Neural progenitor cell (in vitro differentiated cells): Measurements from ENCODE around the gene CNTN2.

Experiments
- CTCF ChIP-seq: fragments of 200-600 bp; sonication (generic); IDR thresholded peaks from 2 replicates; pipeline ENCODE4 v1.5.1; 2017; ENCODE audit warnings: antibody characterized with exemption, mild to moderate bottlenecking
- EZH2phosphoT487 ChIP-seq: fragments of 200-600 bp; sonication (generic); IDR thresholded peaks from 2 replicates; pipeline ENCODE4 v1.6.1; 2017; ENCODE audit warnings: antibody characterized with exemption

- TF ChIP-seq CTCF, result no peak
- no peak for TF ChIP-seq EZH2phosphoT487
Measured at GRCh38 chr1:205043866-205044265, 854 bp downstream of the CNTN2 start.
